NCI-H510A treated with DMSO at 0.1 percent for 48 hours (cell line): ENCODE measurements around the gene TEX2.

ENCODE experiments used
- DNase-seq: peaks from one replicate; lab custom pipeline; 2025; lab: John Stamatoyannopoulos, UW

The TEX2 gene

GRCh38 chr17:64113006-64113405 is 150.1 kb downstream of the TEX2 start:
- DNase-seq: no peak

GRCh38 chr17:64111831-64112230 is 151.2 kb downstream of the TEX2 start:
- no peak for DNase-seq

- DNase-seq: no peak
Measured at GRCh38 chr17:64110379-64111152, 152.5 kb downstream of the TEX2 start.

GRCh38 chr17:64109400-64109799 is 153.7 kb downstream of the TEX2 start:
- DNase-seq: no peak

GRCh38 chr17:64107500-64108236 is 155.4 kb downstream of the TEX2 start:
- peak; percentile 90 for DNase-seq

GRCh38 chr17:64106918-64107317 is 156.1 kb downstream of the TEX2 start:
- DNase-seq: peak; percentile 77

GRCh38 chr17:64103391-64104364 is 159.4 kb downstream of the TEX2 start:
- DNase-seq: no peak

GRCh38 chr17:64102627-64103390 is 160.3 kb downstream of the TEX2 start:
- no peak for DNase-seq

GRCh38 chr17:64099543-64099942 is 163.5 kb downstream of the TEX2 start:
- DNase-seq: no peak
